Stimulated activated CD8-positive, alpha-beta memory T cell treated with anti-CD3 and anti-CD28 coated beads, Interleukin-12 subunit alpha, Interleukin-12 subunit beta, amount 100 ng/mL, for 1 hour (primary cell): ENCODE data around the gene ARAP3.

Experiments
- DNase-seq: peaks from one replicate; pipeline ENCODE4 v3.0.0-alpha.2; 2020; ENCODE audit warnings: low read depth

ARAP3 gene

DNA sequence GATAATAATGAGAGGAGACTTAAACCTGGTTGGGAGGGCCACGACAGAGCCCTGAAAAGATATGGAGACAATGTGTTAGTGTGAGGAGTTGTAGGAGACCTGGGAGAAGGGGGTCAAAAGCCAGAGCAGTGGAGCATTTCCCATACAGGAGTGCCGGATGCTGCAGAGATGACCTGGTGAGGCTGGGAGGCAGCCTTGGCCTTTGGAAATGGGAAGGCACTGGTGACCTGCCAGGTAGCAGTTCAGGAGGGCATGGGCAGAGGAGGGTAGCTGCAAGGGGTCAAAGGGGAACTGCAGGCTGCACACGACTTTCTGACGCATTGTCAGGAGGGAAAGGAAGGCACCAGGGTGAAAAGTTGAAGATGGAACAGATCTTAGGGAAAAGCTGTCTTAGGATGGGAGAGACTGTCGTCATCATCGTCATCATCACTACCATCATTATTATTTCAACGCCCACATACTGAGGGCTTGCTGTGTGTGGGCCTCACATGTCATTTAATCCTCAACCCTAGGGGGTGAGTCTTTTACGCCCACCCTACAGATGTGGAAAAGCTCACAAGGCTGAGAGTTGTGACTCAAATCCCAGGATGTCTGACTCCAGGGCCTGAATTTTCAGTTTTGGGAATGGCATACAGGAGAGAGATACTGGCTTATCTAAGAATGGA is 13.3 kb downstream of the ARAP3 start:
- no peak for DNase-seq

- no peak for DNase-seq
Measured at GRCh38 chr5:141665995-141666940, 15.8 kb downstream of the ARAP3 start.

- peak; percentile 51 for DNase-seq
Measured at GRCh38 chr5:141664733-141665461, 17.1 kb downstream of the ARAP3 start.

DNA sequence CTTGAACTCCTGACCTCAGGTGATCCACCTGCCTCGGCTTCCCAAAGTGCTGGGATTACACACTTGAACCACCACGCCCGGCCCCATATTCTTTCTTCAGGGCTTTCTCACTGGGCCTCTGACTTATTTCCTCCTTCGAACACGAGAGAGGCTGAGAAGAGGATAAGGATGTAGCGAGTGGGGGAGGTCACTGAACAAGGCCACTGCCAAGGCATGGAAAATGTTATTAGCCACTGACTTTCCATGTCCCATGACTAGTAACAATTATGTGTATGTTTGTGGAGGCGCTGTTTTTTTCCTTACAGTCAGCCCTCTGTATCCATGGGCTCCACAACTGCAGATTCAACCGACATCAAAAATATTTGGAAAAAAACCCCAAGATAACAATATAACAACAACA is 18.5 kb downstream of the ARAP3 start:
- DNase-seq: no peak

DNA sequence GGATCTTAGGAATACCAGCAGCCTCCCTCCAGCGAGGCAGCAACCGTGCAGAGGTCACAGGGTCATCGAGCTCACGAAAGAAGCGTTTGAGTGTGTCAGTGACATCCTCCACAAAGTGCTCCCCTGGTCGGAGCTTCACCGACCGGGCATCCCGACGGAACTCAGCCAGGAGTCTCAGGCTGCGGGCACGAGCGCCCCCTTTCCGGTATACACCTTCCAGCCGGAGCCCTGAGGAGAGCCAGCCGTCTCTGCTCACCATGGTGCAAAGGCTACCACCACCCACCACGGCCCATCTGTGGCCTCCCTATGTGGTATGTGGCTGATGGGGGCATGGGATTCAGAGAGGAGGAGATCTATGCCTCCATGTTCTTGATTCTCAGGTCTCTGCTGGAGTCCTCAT is 20.0 kb downstream of the ARAP3 start:
- no peak for DNase-seq

DNA sequence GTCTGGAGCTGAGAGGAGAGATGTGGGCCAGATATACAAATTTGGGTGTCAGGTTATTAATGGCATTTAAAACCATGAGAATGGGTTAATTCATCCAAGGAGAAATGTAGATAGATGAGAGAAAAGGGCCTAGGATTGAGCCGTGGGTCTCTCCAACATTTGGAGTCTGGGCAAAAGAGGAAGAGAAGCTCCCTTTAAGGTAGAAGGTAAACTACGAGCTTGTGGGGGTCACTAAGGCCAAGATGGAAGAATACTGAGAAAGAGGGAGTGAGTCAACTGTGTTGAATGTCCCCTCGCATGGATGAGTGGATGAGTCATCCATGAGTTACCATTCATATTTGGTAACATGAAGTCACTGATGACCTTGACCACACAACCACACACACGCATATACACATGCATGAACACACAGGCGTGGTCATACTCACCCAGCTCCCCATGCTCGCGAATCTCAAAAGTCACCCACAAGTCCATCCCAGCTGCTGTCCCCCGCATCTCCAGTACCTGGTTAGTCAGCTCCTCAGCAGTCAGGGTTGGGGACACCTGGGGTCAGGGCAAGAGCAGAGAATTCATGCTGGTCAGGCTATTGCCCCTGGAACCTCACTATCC is 24.0 kb downstream of the ARAP3 start:
- no peak for DNase-seq

GRCh38 chr5:141657404-141657803 is 24.6 kb downstream of the ARAP3 start:
- DNase-seq: no peak

DNA sequence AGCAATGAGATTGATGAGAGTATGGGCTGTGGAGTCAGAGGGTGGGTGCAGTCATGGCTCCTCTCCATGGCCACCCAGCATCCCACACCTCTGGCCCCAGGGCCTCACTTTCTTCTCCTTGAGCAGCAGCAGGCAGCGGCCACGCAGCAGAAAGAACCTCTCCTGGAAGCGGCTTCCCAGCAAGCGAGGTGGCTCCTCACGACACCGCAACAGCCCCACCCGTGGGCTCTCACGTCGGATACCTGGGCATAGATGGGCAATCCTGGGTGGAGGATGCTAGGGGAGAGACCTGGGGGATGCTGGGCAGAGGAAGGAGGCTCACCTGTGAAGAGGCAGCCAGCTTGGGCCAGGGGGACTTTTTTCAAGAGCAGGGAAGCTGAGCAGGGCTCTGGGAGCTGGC is 25.6 kb downstream of the ARAP3 start:
- DNase-seq: no peak

DNA sequence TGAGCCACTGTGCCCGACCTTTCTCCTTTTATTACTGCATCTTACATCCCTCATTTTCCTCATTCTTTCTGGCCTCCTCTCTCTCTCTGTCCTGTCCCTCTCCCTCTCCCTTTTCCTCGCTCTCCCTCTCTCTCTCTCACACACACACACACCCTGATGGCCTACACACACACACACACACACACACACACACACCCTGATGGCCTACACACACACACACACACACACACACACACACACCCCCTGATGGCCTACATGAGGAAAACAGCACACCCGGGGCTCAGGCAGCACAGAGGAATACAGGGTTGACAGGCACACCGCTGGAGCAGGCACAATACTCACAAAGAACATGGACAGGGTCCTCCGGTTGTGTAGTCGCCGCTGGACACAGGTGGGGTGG is 27.0 kb downstream of the ARAP3 start:
- DNase-seq: no peak

DNA sequence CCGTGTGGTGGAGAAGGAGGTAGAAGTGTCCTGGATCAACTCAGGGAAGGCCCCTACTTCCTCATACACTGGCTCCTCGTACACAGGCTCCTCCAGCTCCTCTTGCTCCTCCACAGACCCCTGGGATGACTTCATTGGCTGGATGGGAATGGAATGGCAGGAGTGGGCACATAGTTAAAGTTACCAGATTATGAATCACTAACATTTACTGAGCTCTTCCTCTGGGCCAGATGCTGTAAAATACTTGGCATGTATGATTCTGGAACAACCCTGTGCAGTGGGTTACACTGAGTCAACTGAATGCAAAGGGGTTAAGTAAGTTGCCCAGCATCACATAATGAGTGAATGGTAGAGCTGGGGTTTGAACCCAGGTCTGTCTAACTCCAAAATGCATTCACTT is 27.7 kb downstream of the ARAP3 start:
- no peak for DNase-seq

DNA sequence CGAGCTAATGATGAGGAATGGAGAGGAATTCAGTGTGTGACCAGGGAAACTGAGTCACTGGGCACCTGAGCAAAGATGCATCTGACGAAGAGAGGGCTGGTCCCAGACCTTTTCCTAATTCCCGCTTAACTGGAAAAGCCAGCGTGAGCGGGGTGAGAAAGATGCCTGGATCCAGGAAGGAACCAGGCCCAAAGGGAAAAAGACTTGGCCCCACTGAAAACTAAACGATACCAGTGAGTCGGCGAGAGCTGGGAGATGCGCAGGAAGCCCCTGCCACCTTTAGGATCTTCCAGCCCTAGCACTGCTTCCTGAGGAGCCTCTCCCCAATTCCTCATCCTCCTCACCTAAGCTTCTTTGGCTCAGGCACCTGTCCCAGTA is 30.3 kb downstream of the ARAP3 start:
- no peak for DNase-seq

DNA sequence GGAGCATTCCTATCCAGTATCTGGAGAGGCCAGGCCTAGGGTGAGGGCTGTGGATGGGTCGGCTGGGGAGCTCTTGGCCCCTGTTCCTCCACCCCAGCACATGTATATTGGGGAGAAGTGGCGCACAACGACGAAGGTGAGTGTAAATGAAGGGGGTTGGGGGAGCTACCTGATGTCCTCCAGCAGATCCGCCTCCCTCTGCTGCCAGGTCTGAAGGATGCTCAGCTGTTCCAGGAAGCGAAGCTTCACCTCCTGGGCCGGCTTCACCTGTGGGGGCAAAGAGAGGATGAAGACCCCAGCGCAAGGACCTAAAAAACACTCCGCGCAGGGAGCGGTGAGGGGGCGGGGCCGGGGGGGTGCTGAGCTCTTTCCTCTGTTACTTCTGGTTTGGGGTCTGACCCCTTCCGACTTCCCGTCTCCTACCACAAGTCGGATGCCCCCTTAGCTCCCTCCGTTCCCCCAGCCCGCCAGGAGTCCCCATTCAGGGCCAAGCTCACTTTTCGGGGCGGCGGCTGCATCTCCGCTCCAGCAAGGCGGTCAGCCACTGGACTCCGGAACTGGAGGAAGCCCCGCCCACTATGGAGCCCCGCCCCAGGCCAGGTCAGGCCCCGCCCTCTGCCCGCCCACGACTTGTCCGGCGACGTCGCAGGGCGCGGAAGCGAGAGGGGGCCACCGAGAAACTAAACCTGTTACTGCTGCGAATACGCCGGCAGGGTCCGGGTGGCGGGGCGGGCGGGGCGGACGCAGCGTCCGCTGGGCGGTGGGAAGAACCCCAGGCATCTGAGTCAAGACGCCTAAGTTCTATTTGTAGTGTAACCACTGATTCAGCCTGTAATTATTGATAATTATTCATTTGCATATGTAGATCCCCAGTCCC is 30.9 kb downstream of the ARAP3 start, which contains the start of gene FCHSD1:
FCHSD1 (minus strand) TSS at position 568 of the 877 bp plus-strand sequence; CDS start at position 518, 50 bp downstream.
- peak; percentile 71 for DNase-seq

- DNase-seq: no peak
Measured at GRCh38 chr5:141649972-141650371, 32.1 kb downstream of the ARAP3 start.

GRCh38 chr5:141649056-141649688 is 32.9 kb downstream of the ARAP3 start:
- DNase-seq: no peak

GRCh38 chr5:141647851-141648250 is 34.2 kb downstream of the ARAP3 start:
- no peak for DNase-seq

DNA sequence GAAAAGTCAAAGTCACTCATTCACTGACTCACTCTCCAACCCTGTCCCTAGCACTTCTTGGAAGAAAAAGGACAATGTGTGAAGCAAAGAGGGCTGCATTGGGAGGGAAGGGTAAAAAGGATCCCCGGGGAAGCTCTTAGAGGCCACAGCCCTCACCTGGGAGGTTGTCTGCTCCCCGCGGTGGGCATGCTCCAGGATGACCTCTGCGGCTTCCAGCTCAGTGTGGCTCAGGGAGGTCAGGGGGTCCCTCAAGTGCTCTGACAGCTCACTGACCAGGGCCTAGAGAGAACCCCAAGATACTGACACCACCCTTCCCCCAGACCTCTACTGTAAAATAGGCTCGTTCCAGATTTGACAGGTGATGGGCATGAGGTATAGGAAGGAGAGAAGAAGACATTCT is 34.8 kb downstream of the ARAP3 start:
- DNase-seq: no peak

- DNase-seq: no peak
Measured at GRCh38 chr5:141646026-141646425, 36.0 kb downstream of the ARAP3 start.

DNA sequence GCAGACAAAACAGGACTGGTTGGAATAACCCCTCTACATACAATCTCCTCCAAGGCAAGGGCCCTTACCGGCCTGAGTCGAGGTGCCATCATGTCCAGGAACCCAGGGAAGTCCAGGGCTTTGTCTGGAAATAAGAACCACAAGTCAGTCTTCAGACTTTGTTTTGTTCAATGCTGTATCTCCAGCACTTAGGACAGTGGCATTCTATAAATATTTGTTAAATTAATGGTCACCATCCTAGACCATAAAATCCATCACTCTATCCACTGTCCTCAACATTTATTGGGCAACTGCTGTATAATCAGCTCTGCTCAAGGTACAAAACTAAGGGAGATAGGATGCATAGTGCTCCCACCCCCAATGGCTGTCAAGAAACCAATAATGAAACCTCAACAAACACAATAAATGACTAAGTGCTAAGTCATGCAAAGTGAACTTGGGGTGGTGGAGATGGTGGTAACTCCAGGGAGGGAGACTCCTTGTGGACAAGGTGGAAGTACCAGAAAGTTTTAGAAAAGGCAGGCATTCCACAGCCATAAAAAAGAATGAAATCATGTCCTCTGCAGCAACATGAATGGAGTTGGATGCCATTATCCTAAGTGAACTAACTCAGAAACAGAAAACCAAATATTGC is 40.3 kb downstream of the ARAP3 start:
- no peak for DNase-seq

DNA sequence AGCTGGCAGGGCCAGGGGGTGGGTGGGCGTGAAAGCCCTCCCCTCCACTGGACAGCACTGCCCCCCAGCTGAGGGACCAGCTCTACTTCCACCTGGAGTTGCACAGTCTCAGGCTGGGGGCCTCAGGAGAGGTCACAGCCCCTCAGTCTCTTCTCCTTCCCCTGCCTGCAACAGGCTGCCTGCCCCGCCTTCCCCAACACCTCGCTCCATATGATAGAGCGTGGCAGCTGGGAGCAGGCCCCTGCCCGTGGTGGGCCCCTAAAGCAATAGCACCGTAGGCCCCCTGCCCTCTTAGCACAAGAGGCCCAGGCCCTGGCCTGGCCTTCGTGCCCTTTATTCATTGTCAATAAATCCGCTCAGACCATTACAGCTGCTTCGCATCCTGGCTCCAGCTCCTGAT is 41.3 kb downstream of the ARAP3 start:
- no peak for DNase-seq

GRCh38 chr5:141640051-141640415 is 42.0 kb downstream of the ARAP3 start:
- no peak for DNase-seq
